ENCODE results near the gene LMO4. TPM values are rescaled to one million over a fixed set of nuclear protein-coding genes. Genes with fewer than 3 reads are reported as not detected.

Gene LMO4
- total and polyA plus RNA-seq, 2 of the 13 experiments (the other 11 are each of a cell fraction or from before 2014, with no cell fraction given) = 19.3 to 49.9 TPM

GRCh38 chr1:87331365-87332241 is 2.9 kb downstream of the LMO4 start (continued):
- TF ChIP-seq USF2 (IDR thresholded peaks at IDR 0.05; ENCODE audit: low read depth, low read length) (no peak), USF2 (CRISPR knock-in tag; IDR thresholded peaks at IDR 0.05; ENCODE audit: borderline replicate concordance) (no peak), YEATS2 (CRISPR knock-in tag; IDR thresholded peaks at IDR 0.05; ENCODE audit: borderline replicate concordance) (no peak), ZBTB49 (CRISPR knock-in tag; IDR thresholded peaks at IDR 0.05; ENCODE audit: borderline replicate concordance) (no peak), ZNF484 (CRISPR knock-in tag; IDR thresholded peaks at IDR 0.05; ENCODE audit: borderline replicate concordance, low read depth) (no peak), ZNF710 (CRISPR knock-in tag; IDR thresholded peaks at IDR 0.05; ENCODE audit: borderline replicate concordance) (no peak), HMGXB4 (CRISPR knock-in tag; IDR thresholded peaks at IDR 0.05; ENCODE audit: borderline replicate concordance in 1 of 2, low read depth in 1 of 2) (no peak), FUBP1 (CRISPR knock-in tag; IDR thresholded peaks at IDR 0.05; ENCODE audit: borderline replicate concordance) (no peak), ZNF616 (CRISPR knock-in tag; IDR thresholded peaks at IDR 0.05; ENCODE audit: low read depth) (no peak), ZNF619 (CRISPR knock-in tag; IDR thresholded peaks at IDR 0.05) (no peak), ZSCAN12 (CRISPR knock-in tag; IDR thresholded peaks at IDR 0.05) (no peak), NFYB (CRISPR knock-in tag; IDR thresholded peaks at IDR 0.05) (no peak), ZMAT5 (CRISPR knock-in tag; IDR thresholded peaks at IDR 0.05; ENCODE audit: borderline replicate concordance, low read depth) (no peak)
